ENCODE results near the gene TMC1.

Gene TMC1

GRCh38 chr9:72753266-72753893, 232.0 kb downstream of the TMC1 start:
- no peak for DNase-seq (ENCODE audit: low read depth, low spot score)

GRCh38 chr9:72755836-72756235, 234.4 kb downstream of the TMC1 start:
- DNase-seq (ENCODE audit: low read depth, low spot score): no peak
- WGBS (ENCODE audit: insufficient coverage, insufficient read length): no CpG with 5 or more reads among the region's 2 CpGs
- Histone ChIP-seq H3K27me3 (ENCODE audit: control insufficient read depth, insufficient read depth, low read length) (no peaks in the 10 kb centered on the region), H3K4me1 (ENCODE audit: control insufficient read depth, insufficient read depth, low read length) (no peaks in the 10 kb centered on the region), H3K27ac (ENCODE audit: low read length) (no peak overlapping the region), H3K4me3 (ENCODE audit: low read length) (no peak overlapping the region), H3K36me3 (ENCODE audit: control insufficient read depth, insufficient read depth, low read length) (no peaks in the 10 kb centered on the region), H3K9me3 (ENCODE audit: control insufficient read depth, insufficient read depth, low read length) (no peaks in the 10 kb centered on the region)

More at GRCh38 chr9:72753266-72753893, 232.0 kb downstream of the TMC1 start:
- Histone ChIP-seq H3K27ac (ENCODE audit: low read length) (no peak overlapping the region), H3K4me3 (ENCODE audit: low read length) (no peak overlapping the region), H3K9me3 (ENCODE audit: control insufficient read depth, insufficient read depth, low read length) (no peaks in the 10 kb centered on the region), H3K27me3 (ENCODE audit: control insufficient read depth, insufficient read depth, low read length) (no peaks in the 10 kb centered on the region), H3K4me1 (ENCODE audit: control insufficient read depth, insufficient read depth, low read length) (no peaks in the 10 kb centered on the region), H3K36me3 (ENCODE audit: control insufficient read depth, insufficient read depth, low read length) (no peaks in the 10 kb centered on the region)
- WGBS (ENCODE audit: insufficient coverage, insufficient read length): no CpG with 5 or more reads among the region's 8 CpGs

GRCh38 chr9:72758944-72759343, 237.5 kb downstream of the TMC1 start:
- Histone ChIP-seq H3K4me1 (ENCODE audit: control insufficient read depth, insufficient read depth, low read length) (no peaks in the 10 kb centered on the region), H3K27ac (ENCODE audit: low read length) (no peak overlapping the region), H3K27me3 (ENCODE audit: control insufficient read depth, insufficient read depth, low read length) (no peaks in the 10 kb centered on the region), H3K36me3 (ENCODE audit: control insufficient read depth, insufficient read depth, low read length) (no peaks in the 10 kb centered on the region), H3K4me3 (ENCODE audit: low read length) (no peak overlapping the region), H3K9me3 (ENCODE audit: control insufficient read depth, insufficient read depth, low read length) (no peaks in the 10 kb centered on the region)
- no peak for DNase-seq (ENCODE audit: low read depth, low spot score)
- no CpG with 5 or more reads among the region's 4 CpGs for WGBS (ENCODE audit: insufficient coverage, insufficient read length)

- no peaks in the 10 kb centered on the region for H3K36me3 ChIP-seq (ENCODE audit: control insufficient read depth, insufficient read depth, low read length)
- no peak overlapping the region for H3K27ac ChIP-seq (ENCODE audit: low read length)
- DNase-seq (ENCODE audit: low read depth, low spot score): no peak
- no peaks in the 10 kb centered on the region for H3K27me3 ChIP-seq (ENCODE audit: control insufficient read depth, insufficient read depth, low read length)
- no peaks in the 10 kb centered on the region for H3K4me1 ChIP-seq (ENCODE audit: control insufficient read depth, insufficient read depth, low read length)
- H3K4me3 ChIP-seq (ENCODE audit: low read length): no peak overlapping the region
- WGBS (ENCODE audit: insufficient coverage, insufficient read length): no CpG with 5 or more reads among the region's 2 CpGs
- H3K9me3 ChIP-seq (ENCODE audit: control insufficient read depth, insufficient read depth, low read length): no peaks in the 10 kb centered on the region
These were observed 241.6 kb downstream of the TMC1 start for GRCh38 chr9:72763022-72763421.

- Histone ChIP-seq H3K36me3 (ENCODE audit: control insufficient read depth, insufficient read depth, low read length) (no peaks in the 10 kb centered on the region), H3K9me3 (ENCODE audit: control insufficient read depth, insufficient read depth, low read length) (no peaks in the 10 kb centered on the region), H3K4me3 (ENCODE audit: low read length) (no peak overlapping the region), H3K27me3 (ENCODE audit: control insufficient read depth, insufficient read depth, low read length) (no peaks in the 10 kb centered on the region), H3K27ac (ENCODE audit: low read length) (no peak overlapping the region), H3K4me1 (ENCODE audit: control insufficient read depth, insufficient read depth, low read length) (no peaks in the 10 kb centered on the region)
- no peak for DNase-seq (ENCODE audit: low read depth, low spot score)
- no CpG with 5 or more reads among the region's 5 CpGs for WGBS (ENCODE audit: insufficient coverage, insufficient read length)
These were observed 248.1 kb downstream of the TMC1 start for GRCh38 chr9:72769546-72769945.

GRCh38 chr9:72772661-72773060, 251.3 kb downstream of the TMC1 start:
- no peaks in the 10 kb centered on the region for H3K4me1 ChIP-seq (ENCODE audit: control insufficient read depth, insufficient read depth, low read length)
- H3K36me3 ChIP-seq (ENCODE audit: control insufficient read depth, insufficient read depth, low read length): no peaks in the 10 kb centered on the region
- H3K27ac ChIP-seq (ENCODE audit: low read length): no peak overlapping the region
- DNase-seq (ENCODE audit: low read depth, low spot score): no peak
- no peaks in the 10 kb centered on the region for H3K27me3 ChIP-seq (ENCODE audit: control insufficient read depth, insufficient read depth, low read length)
- H3K9me3 ChIP-seq (ENCODE audit: control insufficient read depth, insufficient read depth, low read length): no peaks in the 10 kb centered on the region
- no CpG with 5 or more reads among the region's 1 CpG for WGBS (ENCODE audit: insufficient coverage, insufficient read length)
- H3K4me3 ChIP-seq (ENCODE audit: low read length): no peak overlapping the region

- no peaks in the 10 kb centered on the region for H3K9me3 ChIP-seq (ENCODE audit: control insufficient read depth, insufficient read depth, low read length)
- DNase-seq (ENCODE audit: low read depth, low spot score): no peak
- no peaks in the 10 kb centered on the region for H3K4me1 ChIP-seq (ENCODE audit: control insufficient read depth, insufficient read depth, low read length)
- H3K27ac ChIP-seq (ENCODE audit: low read length): no peak overlapping the region
- WGBS (ENCODE audit: insufficient coverage, insufficient read length): no CpG with 5 or more reads among the region's 2 CpGs
- no peak overlapping the region for H3K4me3 ChIP-seq (ENCODE audit: low read length)
- no peaks in the 10 kb centered on the region for H3K36me3 ChIP-seq (ENCODE audit: control insufficient read depth, insufficient read depth, low read length)
- no peaks in the 10 kb centered on the region for H3K27me3 ChIP-seq (ENCODE audit: control insufficient read depth, insufficient read depth, low read length)
These were observed 252.2 kb downstream of the TMC1 start for GRCh38 chr9:72773570-72773969.

- H3K27me3 ChIP-seq (ENCODE audit: control insufficient read depth, insufficient read depth, low read length): no peaks in the 10 kb centered on the region
- WGBS (ENCODE audit: insufficient coverage, insufficient read length): no CpG with 5 or more reads among the region's 3 CpGs
- H3K4me3 ChIP-seq (ENCODE audit: low read length): no peak overlapping the region
- no peaks in the 10 kb centered on the region for H3K9me3 ChIP-seq (ENCODE audit: control insufficient read depth, insufficient read depth, low read length)
- H3K27ac ChIP-seq (ENCODE audit: low read length): no peak overlapping the region
- H3K4me1 ChIP-seq (ENCODE audit: control insufficient read depth, insufficient read depth, low read length): no peaks in the 10 kb centered on the region
- no peak for DNase-seq (ENCODE audit: low read depth, low spot score)
- no peaks in the 10 kb centered on the region for H3K36me3 ChIP-seq (ENCODE audit: control insufficient read depth, insufficient read depth, low read length)
These were observed 254.2 kb downstream of the TMC1 start for GRCh38 chr9:72775570-72775969.

- Histone ChIP-seq H3K4me3 (ENCODE audit: low read length) (no peak overlapping the region), H3K9me3 (ENCODE audit: control insufficient read depth, insufficient read depth, low read length) (no peaks in the 10 kb centered on the region), H3K4me1 (ENCODE audit: control insufficient read depth, insufficient read depth, low read length) (no peaks in the 10 kb centered on the region), H3K27me3 (ENCODE audit: control insufficient read depth, insufficient read depth, low read length) (no peaks in the 10 kb centered on the region), H3K36me3 (ENCODE audit: control insufficient read depth, insufficient read depth, low read length) (no peaks in the 10 kb centered on the region), H3K27ac (ENCODE audit: low read length) (no peak overlapping the region)
- no peak for DNase-seq (ENCODE audit: low read depth, low spot score)
These were observed 258.2 kb downstream of the TMC1 start for GRCh38 chr9:72779614-72780013.

- no peaks in the 10 kb centered on the region for H3K27me3 ChIP-seq (ENCODE audit: control insufficient read depth, insufficient read depth, low read length)
- no peak overlapping the region for H3K4me3 ChIP-seq (ENCODE audit: low read length)
- no peaks in the 10 kb centered on the region for H3K4me1 ChIP-seq (ENCODE audit: control insufficient read depth, insufficient read depth, low read length)
- H3K9me3 ChIP-seq (ENCODE audit: control insufficient read depth, insufficient read depth, low read length): no peaks in the 10 kb centered on the region
- no peak for DNase-seq (ENCODE audit: low read depth, low spot score)
- H3K27ac ChIP-seq (ENCODE audit: low read length): no peak overlapping the region
- no peaks in the 10 kb centered on the region for H3K36me3 ChIP-seq (ENCODE audit: control insufficient read depth, insufficient read depth, low read length)
These were observed 265.5 kb downstream of the TMC1 start for GRCh38 chr9:72786948-72787347.

- WGBS (ENCODE audit: insufficient coverage, insufficient read length): no CpG with 5 or more reads among the region's 5 CpGs
- no peak overlapping the region for H3K4me3 ChIP-seq (ENCODE audit: low read length)
- no peak for DNase-seq (ENCODE audit: low read depth, low spot score)
- H3K36me3 ChIP-seq (ENCODE audit: control insufficient read depth, insufficient read depth, low read length): no peaks in the 10 kb centered on the region
- H3K27ac ChIP-seq (ENCODE audit: low read length): no peak overlapping the region
- no peaks in the 10 kb centered on the region for H3K9me3 ChIP-seq (ENCODE audit: control insufficient read depth, insufficient read depth, low read length)
- no peaks in the 10 kb centered on the region for H3K27me3 ChIP-seq (ENCODE audit: control insufficient read depth, insufficient read depth, low read length)
- no peaks in the 10 kb centered on the region for H3K4me1 ChIP-seq (ENCODE audit: control insufficient read depth, insufficient read depth, low read length)
These were observed 267.7 kb downstream of the TMC1 start for GRCh38 chr9:72788966-72789735.
